AG04449 (cell line): ENCODE measurements around the gene SPI1.

Experiments
- CTCF ChIA-PET: fragments of 350-600 bp; formaldehyde crosslinking; extraction: SDS; loops from one replicate; lab custom pipeline; 2021; ENCODE audit warnings: antibody characterized with exemption; lab: Yijun Ruan, JAX
- POLR2A ChIA-PET: fragments of 400-600, 350-600 bp; formaldehyde crosslinking; extraction: SDS; loops from one replicate; lab custom pipeline; 2020; ENCODE audit warnings: antibody characterized with exemption, inconsistent platforms; lab: Yijun Ruan, JAX
- DNase-seq: peaks from one replicate; pipeline ENCODE4 v3.0.0-alpha.2; 2010; ENCODE audit warnings: low read depth, low spot score
- H3K4me3 ChIP-seq: 2 replicates; pipeline ENCODE4 v1.5.1; 2011; ENCODE audit warnings: low read depth, mild to moderate bottlenecking, control low read depth, low read length
- CTCF ChIP-seq: IDR thresholded peaks from one replicate; pipeline ENCODE4 v1.5.1; 2011; ENCODE audit warnings: mild to moderate bottlenecking, moderate library complexity, low read length, control low read depth, inconsistent platforms; ENCODE audit not compliant: insufficient read depth; ENCODE audit errors: missing control alignments

Gene SPI1

GRCh38 chr11:47373876-47374719 lies 4.2 kb downstream of the SPI1 start:
- CTCF ChIA-PET: interaction anchor here (0.6 to 7.3 kb wide), 55 partner anchors 9 to 479 kb away, joined by 3 to 123 read pairs (median 5); partner anchors contain the start of genes ACP2, FAM180B, PSMC3 and RAPSN
- TF ChIP-seq CTCF: peak; percentile 98
- no peak overlapping the region for H3K4me3 ChIP-seq
- POLR2A ChIA-PET: interaction anchor here (0.8 kb wide), 1 partner anchor 25 kb away, joined by 3 read pairs; no protein-coding TSS in a partner anchor
- no peak for DNase-seq

- POLR2A ChIA-PET: no interaction called here
- CTCF ChIA-PET: interaction anchor here (0.9 to 7.3 kb wide), 13 partner anchors 8 to 206 kb away, joined by 3 to 123 read pairs (median 25); partner anchors contain the start of genes RAPSN and SLC39A13
- DNase-seq: no peak
- no peak overlapping the region for H3K4me3 ChIP-seq
- TF ChIP-seq CTCF: no peak
Observed at GRCh38 chr11:47372422-47372821, 5.9 kb downstream of the SPI1 start.

DNA sequence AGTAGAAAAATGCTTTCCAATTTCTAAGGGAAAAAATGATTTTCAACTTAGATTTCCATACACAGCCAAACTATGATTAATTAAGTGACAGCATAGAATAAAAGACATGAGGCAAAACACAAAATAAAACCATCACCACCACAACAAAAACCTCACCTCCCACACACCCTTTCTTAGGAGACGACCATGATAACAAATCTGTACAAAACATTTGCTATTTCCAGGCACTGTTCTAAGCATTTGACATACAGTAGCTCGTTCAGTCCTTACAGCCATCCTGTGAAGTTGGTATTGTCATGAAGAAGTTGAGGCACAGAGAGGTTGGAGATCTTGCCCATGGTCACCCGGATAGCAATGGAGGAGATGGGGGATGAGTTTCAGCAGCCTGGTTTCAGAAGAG lies 8.7 kb downstream of the SPI1 start:
- ChIA-PET POLR2A (no interaction called here), CTCF (interaction anchor here (1.4 to 7.3 kb wide), 4 partner anchors 15 to 82 kb away, joined by 5 to 118 read pairs (median 16); partner anchors contain the start of gene RAPSN)
- TF ChIP-seq CTCF: no peak
- DNase-seq: no peak
- no peak overlapping the region for H3K4me3 ChIP-seq

DNA sequence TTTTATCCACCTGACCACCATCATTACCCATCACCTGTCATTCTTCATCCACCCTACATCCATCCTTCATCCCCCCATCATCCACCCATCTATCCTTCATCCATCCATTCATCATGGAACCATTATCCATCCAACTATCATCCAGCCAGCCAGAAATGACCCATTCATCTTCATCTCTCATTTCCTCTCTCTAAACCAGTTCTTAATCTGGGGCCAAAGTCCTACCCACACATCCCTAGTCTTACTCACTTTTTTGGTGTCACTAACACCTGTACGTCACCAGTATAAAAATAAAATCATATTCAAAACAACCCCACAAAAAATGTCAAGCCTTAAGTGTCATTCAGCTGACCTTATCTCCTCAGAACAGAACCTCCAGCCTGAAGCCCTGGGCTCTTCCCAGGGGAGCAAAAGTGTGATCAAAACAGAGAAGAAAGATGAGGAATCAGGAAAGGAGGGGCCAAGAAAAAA lies 12.3 kb downstream of the SPI1 start:
- CTCF ChIA-PET: interaction anchor here (3.2 kb wide), 1 partner anchor 8 kb away, joined by 28 read pairs; no protein-coding TSS in a partner anchor
- H3K4me3 ChIP-seq: no peak overlapping the region
- no peak for DNase-seq
- POLR2A ChIA-PET: no interaction called here
- no peak for TF ChIP-seq CTCF

DNA sequence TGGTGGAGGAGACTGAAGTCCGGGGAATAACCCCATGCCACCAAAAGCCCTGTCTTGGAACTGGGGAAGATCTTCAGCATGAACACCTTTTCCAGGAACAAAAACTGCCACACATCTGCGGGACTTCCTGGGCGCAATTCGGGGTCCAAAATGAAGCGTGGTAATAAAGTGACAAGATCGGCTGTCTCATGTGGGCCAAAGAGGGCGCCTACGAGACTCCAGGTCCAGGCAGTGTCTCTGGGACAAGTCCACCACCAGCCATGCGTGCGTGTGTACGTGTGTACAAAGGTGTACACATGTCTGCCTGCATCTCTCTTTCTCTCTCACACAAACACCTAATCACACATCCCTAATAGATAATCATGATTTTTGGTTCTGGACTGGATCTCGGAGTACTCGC lies 16.9 kb downstream of the SPI1 start:
- no peak overlapping the region for H3K4me3 ChIP-seq
- TF ChIP-seq CTCF: no peak
- no peak for DNase-seq
- CTCF ChIA-PET: interaction anchor here (1.4 to 5.1 kb wide), 2 partner anchors 12 to 13 kb away, joined by 14 to 30 read pairs; no protein-coding TSS in a partner anchor
- POLR2A ChIA-PET: no interaction called here

DNA sequence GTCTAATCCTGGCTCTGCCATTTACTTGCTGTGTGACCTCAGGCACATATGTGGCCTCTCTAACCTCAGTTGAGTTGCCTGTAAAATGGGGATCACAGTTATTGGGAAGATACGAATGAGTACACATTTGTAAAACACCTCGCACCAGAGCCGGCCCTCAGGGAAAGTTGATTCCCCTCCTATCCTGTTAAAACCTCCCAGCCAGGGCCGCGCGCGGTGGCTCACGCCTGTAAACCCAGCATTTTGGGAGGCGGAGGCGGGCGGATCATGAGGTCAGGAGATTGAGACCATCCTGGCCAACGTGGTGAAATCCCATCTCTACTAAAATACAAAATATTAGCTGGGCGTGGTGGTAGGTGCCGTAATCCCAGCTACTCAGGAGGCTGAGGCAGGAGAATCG lies 18.0 kb downstream of the SPI1 start:
- DNase-seq: no peak
- no peak overlapping the region for H3K4me3 ChIP-seq
- ChIA-PET CTCF (interaction anchor here (1.1 to 5.1 kb wide), 4 partner anchors 13 to 183 kb away, joined by 3 to 30 read pairs (median 4); partner anchors contain the start of gene ARFGAP2), POLR2A (no interaction called here)
- no peak for TF ChIP-seq CTCF
